Upper lobe of left lung (tissue), 6 donors: ENCODE measurements around the gene GSTO2. TPM values are rescaled to one million over a fixed set of nuclear protein-coding genes. Genes with fewer than 3 reads are reported as not detected.
"Not testable (repeated sequence)": the region's sequence is repeated elsewhere in the genome, so short reads cannot be mapped to it uniquely, and the experiment has no call there.

Experiments
- ATAC-seq, 2 donors: fragments of 200-7000 bp; cut with Tn5 transposase; one replicate each; pipeline ENCODE4 v1.9.1; 2022; ENCODE audit warnings: mild to moderate bottlenecking in 2 of 2, moderate library complexity in 2 of 2; ENCODE audit not compliant: low FRiP score in 2 of 2
- DNase-seq, 2 donors: peaks; one replicate each; pipeline ENCODE4 v3.0.0-alpha.2; 2019 to 2020
- H3K27ac ChIP-seq, 4 donors: fragments of 200-600 bp; sonication (generic); one replicate each; pipeline ENCODE4 v1.5.1; 2016 to 2019
- H3K27me3 ChIP-seq, 4 donors: fragments of 200-600 bp; sonication (generic); one replicate each; pipeline ENCODE4 v1.5.1; 2017 to 2019
- H3K36me3 ChIP-seq, 4 donors: fragments of 200-600 bp; sonication (generic); one replicate each; pipeline ENCODE4 v1.5.1; 2016 to 2019
- H3K4me1 ChIP-seq, 4 donors: fragments of 200-600 bp; sonication (generic); one replicate each; pipeline ENCODE4 v1.5.1; 2018 to 2019
- H3K4me3 ChIP-seq, 4 donors: fragments of 200-600 bp; sonication (generic); one replicate each; pipeline ENCODE4 v1.5.1; 2017 to 2019; ENCODE audit warnings: mild to moderate bottlenecking in 2 of 4, moderate library complexity in 1 of 4
- H3K9me3 ChIP-seq, 4 donors: fragments of 200-600 bp; sonication (generic); one replicate each; pipeline ENCODE4 v1.5.1; 2018 to 2019
- EP300 ChIP-seq, 4 donors: sonication (generic); formaldehyde crosslinking; IDR thresholded peaks; one replicate each; pipeline ENCODE4 v1.5.1; 2017; ENCODE audit warnings: antibody characterized with exemption in 4 of 4, control low read depth in 2 of 4
- POLR2A ChIP-seq, 4 donors: fragments of 450-650 bp; IDR thresholded peaks; one replicate each; pipeline ENCODE4 v1.5.1; 2016 to 2017; ENCODE audit warnings: antibody characterized with exemption in 4 of 4, mild to moderate bottlenecking in 2 of 4
- POLR2AphosphoS5 ChIP-seq, 2 donors: sonication (generic); formaldehyde crosslinking; IDR thresholded peaks; one replicate each; pipeline ENCODE4 v1.5.1; 2017; ENCODE audit warnings: antibody characterized with exemption in 2 of 2
- WGBS, 2 donors: methylation state at CpG; one replicate each; pipeline ENCODE4 v1.1.5; 2017 to 2018; 5-methylcytosine and 5-hydroxymethylcytosine counted together
- total RNA-seq, 6 donors: library from RNA; depleted of rRNA in 4 of 6; stranded (reverse); fragments of >200 nt in 4 of 6; gene quantifications; one replicate each; pipeline versions ENCODE4 v1.1.0 to v1.2.1, GENCODE V29; 2016 to 2021
- TF ChIP-seq, protein P1 (sequence below), 6 experiments: fragments of 450-650 bp in 4 of 6; fragments of 200-600 bp in 2 of 6; sonication (generic) in 2 of 6; IDR thresholded peaks; one replicate each; pipeline ENCODE4 v1.5.1; 2016 to 2019; ENCODE audit warnings: antibody characterized with exemption in 6 of 6
- donor health status: DM: no; HTN: no; CAD: no; lungs with moderate emphysema.
- donor health status: DM: no; HTN: yes; CAD: no; lungs with severe emphysema.

GSTO2 gene
- total RNA-seq, 6 donors from 2014 or later, result 2.8 to 11.2 (median 7.8) TPM

DNA sequence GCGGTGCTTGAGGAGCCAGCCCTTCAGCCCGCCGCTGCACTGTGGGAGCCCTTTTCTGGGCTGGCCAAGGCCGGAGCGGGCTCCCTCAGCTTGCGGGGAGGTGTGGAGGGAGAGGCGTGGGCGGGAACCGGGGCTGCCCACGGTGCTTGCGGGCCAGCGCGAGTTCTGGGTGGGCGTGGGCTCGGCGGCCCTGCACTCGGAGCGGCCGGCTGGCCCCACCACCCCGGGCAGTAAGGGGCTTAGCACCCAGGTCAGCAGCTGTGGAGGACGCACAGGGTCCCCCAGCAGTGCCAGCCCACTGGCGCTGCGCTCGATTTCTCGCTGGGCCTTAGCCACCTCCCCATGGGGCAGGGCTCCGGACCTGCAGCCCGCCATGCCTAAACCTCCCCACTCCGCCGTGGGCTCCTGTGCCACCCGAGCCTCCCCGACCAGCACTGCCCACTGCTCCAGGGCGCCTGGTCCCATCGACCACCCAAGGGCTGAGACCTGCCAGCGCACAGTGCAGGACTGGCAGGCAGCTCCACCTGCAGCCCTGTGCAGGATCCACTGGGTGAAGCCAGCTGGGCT lies 23.8 kb upstream of the GSTO2 start:
- no peak overlapping the region for H3K27ac ChIP-seq
- 93 to 96% methylated on average over 17 to 19 of the region's 34 CpGs for WGBS, 2 donors

GRCh38 chr10:104246976-104247375 lies 22.0 kb upstream of the GSTO2 start:
- WGBS, 2 donors, result 56% methylated on average over 2 of the region's 2 CpGs
- Histone ChIP-seq H3K27ac (peak overlapping the region in 3 of 4 donors; percentile 2 to 57 (median 31)), H3K4me1 (no peaks in the 10 kb centered on the region), H3K9me3 (no peaks in the 10 kb centered on the region), H3K36me3 (no peaks in the 10 kb centered on the region), H3K4me3 (no peak overlapping the region), H3K27me3 (no peaks in the 10 kb centered on the region)
- TF ChIP-seq EP300 (IDR thresholded peaks at IDR 0.05) (no peak), POLR2A (IDR thresholded peaks at IDR 0.05) (peak in 1 of 4 donors; percentile 70), POLR2AphosphoS5 (IDR thresholded peaks at IDR 0.05) (peak; percentile 12 to 19)
- peak in 1 of 2 donors; percentile 58 for DNase-seq
- peak; percentile 59 to 97 for ATAC-seq

More for the DNA sequence above, 23.8 kb upstream of the GSTO2 start:
- Histone ChIP-seq H3K9me3 (no peaks in the 10 kb centered on the region), H3K4me3 (no peak overlapping the region), H3K4me1 (no peaks in the 10 kb centered on the region), H3K27me3 (no peaks in the 10 kb centered on the region), H3K36me3 (no peaks in the 10 kb centered on the region)
- peak in 1 of 2 donors; percentile 68 for DNase-seq
- TF ChIP-seq POLR2AphosphoS5 (IDR thresholded peaks at IDR 0.05), result no peak
- no peak for TF ChIP-seq EP300 (IDR thresholded peaks at IDR 0.05)
- no peak for TF ChIP-seq POLR2A (IDR thresholded peaks at IDR 0.05)
- TF ChIP-seq, protein P1, sequence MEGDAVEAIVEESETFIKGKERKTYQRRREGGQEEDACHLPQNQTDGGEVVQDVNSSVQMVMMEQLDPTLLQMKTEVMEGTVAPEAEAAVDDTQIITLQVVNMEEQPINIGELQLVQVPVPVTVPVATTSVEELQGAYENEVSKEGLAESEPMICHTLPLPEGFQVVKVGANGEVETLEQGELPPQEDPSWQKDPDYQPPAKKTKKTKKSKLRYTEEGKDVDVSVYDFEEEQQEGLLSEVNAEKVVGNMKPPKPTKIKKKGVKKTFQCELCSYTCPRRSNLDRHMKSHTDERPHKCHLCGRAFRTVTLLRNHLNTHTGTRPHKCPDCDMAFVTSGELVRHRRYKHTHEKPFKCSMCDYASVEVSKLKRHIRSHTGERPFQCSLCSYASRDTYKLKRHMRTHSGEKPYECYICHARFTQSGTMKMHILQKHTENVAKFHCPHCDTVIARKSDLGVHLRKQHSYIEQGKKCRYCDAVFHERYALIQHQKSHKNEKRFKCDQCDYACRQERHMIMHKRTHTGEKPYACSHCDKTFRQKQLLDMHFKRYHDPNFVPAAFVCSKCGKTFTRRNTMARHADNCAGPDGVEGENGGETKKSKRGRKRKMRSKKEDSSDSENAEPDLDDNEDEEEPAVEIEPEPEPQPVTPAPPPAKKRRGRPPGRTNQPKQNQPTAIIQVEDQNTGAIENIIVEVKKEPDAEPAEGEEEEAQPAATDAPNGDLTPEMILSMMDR (IDR thresholded peaks at IDR 0.05), result no peak
- ATAC-seq, result no peak

GRCh38 chr10:104247513-104248146 lies 21.4 kb upstream of the GSTO2 start:
- Histone ChIP-seq H3K27ac (peak overlapping the region in 3 of 4 donors; percentile 2 to 57 (median 31)), H3K4me1 (no peaks in the 10 kb centered on the region), H3K9me3 (no peaks in the 10 kb centered on the region), H3K4me3 (no peak overlapping the region), H3K27me3 (no peaks in the 10 kb centered on the region), H3K36me3 (no peaks in the 10 kb centered on the region)
- WGBS, 2 donors, result 58 to 67% methylated on average over 3 of the region's 3 CpGs
- ATAC-seq, result peak in 1 of 2 donors; percentile 46
- TF ChIP-seq POLR2AphosphoS5 (IDR thresholded peaks at IDR 0.05), result no peak
- TF ChIP-seq POLR2A (IDR thresholded peaks at IDR 0.05), result no peak
- TF ChIP-seq, protein P1 (IDR thresholded peaks at IDR 0.05), result no peak
- no peak for TF ChIP-seq EP300 (IDR thresholded peaks at IDR 0.05)
- DNase-seq, result no peak

DNA sequence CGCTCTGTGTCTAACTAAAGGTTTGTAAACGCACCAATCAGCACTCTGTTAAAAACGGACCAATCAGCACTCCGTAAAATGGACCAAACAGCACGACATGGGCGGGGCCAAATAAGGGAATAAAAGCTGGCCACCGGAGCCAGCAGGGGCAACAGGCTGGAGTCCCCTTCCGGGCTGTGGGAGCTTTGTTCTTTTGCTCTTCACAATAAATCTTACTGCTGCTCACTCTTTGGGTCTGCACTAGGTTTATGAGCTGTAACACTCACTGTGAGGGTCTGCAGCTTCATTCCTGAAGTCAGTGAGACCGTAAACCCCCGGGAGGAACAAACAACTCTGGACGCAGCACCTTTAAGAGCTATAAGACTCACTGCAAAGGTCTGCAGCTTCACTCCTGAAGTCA lies 20.1 kb upstream of the GSTO2 start:
- not testable (repeated sequence) for H3K9me3 ChIP-seq, DNase-seq, H3K27ac ChIP-seq, H3K4me1 ChIP-seq, H3K36me3 ChIP-seq, H3K4me3 ChIP-seq, H3K27me3 ChIP-seq, ATAC-seq
- 94 to 95% methylated on average over 8 to 11 of the region's 11 CpGs for WGBS, 2 donors

DNA sequence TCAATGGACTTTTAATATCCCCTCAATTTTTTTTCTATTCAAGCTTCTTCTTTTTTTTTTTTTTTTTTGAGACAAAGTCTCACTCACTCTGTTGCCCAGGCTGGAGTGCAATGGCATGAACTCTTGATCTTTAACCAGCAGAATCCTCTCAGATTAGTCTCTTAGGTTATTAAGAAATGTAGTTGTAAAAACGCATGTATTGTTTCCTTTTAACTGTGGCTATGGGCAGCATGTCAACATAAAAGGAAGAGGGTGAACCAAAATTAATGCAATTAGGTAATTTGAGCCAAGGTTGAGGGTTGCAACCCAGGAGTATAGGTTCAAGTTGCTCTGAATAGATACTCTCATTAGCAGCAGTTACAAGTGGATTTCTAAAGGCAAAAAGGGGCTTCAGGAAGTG lies 18.6 kb upstream of the GSTO2 start:
- Histone ChIP-seq H3K9me3 (no peaks in the 10 kb centered on the region), H3K27ac (no peak overlapping the region), H3K27me3 (no peaks in the 10 kb centered on the region), H3K36me3 (no peaks in the 10 kb centered on the region), H3K4me3 (no peak overlapping the region), H3K4me1 (peaks cover 6 to 9% (median 8%) of the 10 kb centered on the region in 4 donors)
- 32 to 50% methylated on average over 1 of the region's 1 CpG for WGBS, 2 donors
- ATAC-seq, result no peak
- DNase-seq, result no peak
- TF ChIP-seq EP300 (IDR thresholded peaks at IDR 0.05), result no peak
- no peak for TF ChIP-seq POLR2AphosphoS5 (IDR thresholded peaks at IDR 0.05)
- TF ChIP-seq, protein P1 (IDR thresholded peaks at IDR 0.05), result no peak
- TF ChIP-seq POLR2A (IDR thresholded peaks at IDR 0.05), result no peak
